GM21367 (cell line): ENCODE measurements around the gene SLC2A5.

Experiments
- ATAC-seq: cut with Tn5 transposase; IDR thresholded peaks from one replicate; pipeline ENCODE4 v1.9.1; 2021; ENCODE audit not compliant: unreplicated experiment

The SLC2A5 gene

GRCh38 chr1:9093091-9093490, 23.7 kb upstream of the SLC2A5 start:
- no peak for ATAC-seq

GRCh38 chr1:9088807-9089206, 19.4 kb upstream of the SLC2A5 start:
- ATAC-seq, result no peak

- no peak for ATAC-seq
Observed at GRCh38 chr1:9087411-9088125, 18.1 kb upstream of the SLC2A5 start.

GRCh38 chr1:9086796-9087195, 17.4 kb upstream of the SLC2A5 start:
- no peak for ATAC-seq

GRCh38 chr1:9086045-9086444, 16.6 kb upstream of the SLC2A5 start:
- no peak for ATAC-seq

GRCh38 chr1:9085306-9085940, 16.0 kb upstream of the SLC2A5 start:
- ATAC-seq, result no peak

- no peak for ATAC-seq
Observed at GRCh38 chr1:9084906-9085305, 15.5 kb upstream of the SLC2A5 start.

- no peak for ATAC-seq
Observed at GRCh38 chr1:9081473-9081872, 12.0 kb upstream of the SLC2A5 start.

GRCh38 chr1:9080705-9081291, 11.4 kb upstream of the SLC2A5 start:
- no peak for ATAC-seq

- ATAC-seq, result peak; percentile 42
Observed at GRCh38 chr1:9079988-9080704, 10.7 kb upstream of the SLC2A5 start.

- ATAC-seq, result no peak
Observed at GRCh38 chr1:9078752-9079500, 9.5 kb upstream of the SLC2A5 start.

GRCh38 chr1:9078015-9078751, 8.7 kb upstream of the SLC2A5 start:
- no peak for ATAC-seq

GRCh38 chr1:9075022-9075421, 5.6 kb upstream of the SLC2A5 start:
- no peak for ATAC-seq

- no peak for ATAC-seq
Observed at GRCh38 chr1:9073143-9073542, 3.7 kb upstream of the SLC2A5 start.

- no peak for ATAC-seq
Observed at GRCh38 chr1:9071554-9072235, 2.3 kb upstream of the SLC2A5 start.

- no peak for ATAC-seq
Observed at GRCh38 chr1:9070486-9070885, 1.1 kb upstream of the SLC2A5 start.

- peak; percentile 7 for ATAC-seq
Observed at GRCh38 chr1:9068981-9069325, 482 bp downstream of the SLC2A5 start.

GRCh38 chr1:9066945-9067807, 2.3 kb downstream of the SLC2A5 start:
- ATAC-seq, result no peak

GRCh38 chr1:9065213-9065751, 4.2 kb downstream of the SLC2A5 start:
- no peak for ATAC-seq
